Inflammatory macrophage treated with lipopolysaccharide for 4 hours (primary cell): ENCODE measurements around the gene TANK.

Experiments
- DNase-seq: peaks from one replicate; pipeline ENCODE4 v3.0.0-alpha.2; 2020

Gene TANK

DNA sequence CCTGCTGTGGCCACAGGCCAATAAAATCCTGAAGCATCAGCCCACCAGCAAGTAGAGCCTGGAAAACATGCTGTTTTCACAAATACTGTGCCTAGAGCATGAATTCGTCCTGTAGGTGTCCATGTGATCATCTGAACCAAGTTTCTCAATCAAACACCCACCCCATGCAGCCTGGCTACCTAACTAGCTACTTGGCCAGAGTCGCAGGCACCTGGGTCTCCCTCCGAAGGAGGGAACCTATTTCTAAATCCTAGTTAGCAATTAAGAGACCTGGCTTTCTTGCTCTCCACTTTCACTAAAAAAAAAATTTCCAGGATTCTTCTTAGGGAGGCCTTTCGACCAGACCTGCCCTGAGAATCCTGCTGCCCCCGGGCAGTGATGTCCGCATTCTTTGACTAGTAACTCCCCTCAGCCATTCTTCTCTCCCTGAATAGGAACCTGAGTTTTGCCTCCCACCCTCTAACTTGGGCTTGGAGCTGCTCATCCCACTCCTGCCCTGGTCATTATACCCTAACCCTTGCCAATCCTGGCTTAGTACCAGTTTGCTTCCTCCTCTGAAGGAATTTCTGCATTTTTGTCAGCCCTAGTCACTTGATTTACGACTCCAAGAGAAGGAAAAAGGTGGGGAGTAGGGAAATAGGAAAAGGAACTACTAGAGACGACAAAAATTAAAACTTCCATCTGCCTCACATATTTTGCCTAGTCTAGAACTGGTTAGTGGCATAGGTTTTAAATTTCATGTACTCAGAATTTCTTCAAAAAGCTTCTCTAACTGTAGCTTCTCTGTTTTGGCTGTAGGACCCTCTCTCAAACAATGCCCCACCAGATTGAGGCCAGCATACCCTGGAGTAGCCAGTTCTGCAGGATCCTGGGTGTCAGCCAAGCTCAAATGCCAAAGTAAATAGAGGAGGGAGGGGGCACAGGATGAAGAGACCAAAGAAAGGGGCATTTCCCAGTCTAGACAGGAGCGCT, 25.4 kb upstream of the TANK start:
- DNase-seq: no peak

DNA sequence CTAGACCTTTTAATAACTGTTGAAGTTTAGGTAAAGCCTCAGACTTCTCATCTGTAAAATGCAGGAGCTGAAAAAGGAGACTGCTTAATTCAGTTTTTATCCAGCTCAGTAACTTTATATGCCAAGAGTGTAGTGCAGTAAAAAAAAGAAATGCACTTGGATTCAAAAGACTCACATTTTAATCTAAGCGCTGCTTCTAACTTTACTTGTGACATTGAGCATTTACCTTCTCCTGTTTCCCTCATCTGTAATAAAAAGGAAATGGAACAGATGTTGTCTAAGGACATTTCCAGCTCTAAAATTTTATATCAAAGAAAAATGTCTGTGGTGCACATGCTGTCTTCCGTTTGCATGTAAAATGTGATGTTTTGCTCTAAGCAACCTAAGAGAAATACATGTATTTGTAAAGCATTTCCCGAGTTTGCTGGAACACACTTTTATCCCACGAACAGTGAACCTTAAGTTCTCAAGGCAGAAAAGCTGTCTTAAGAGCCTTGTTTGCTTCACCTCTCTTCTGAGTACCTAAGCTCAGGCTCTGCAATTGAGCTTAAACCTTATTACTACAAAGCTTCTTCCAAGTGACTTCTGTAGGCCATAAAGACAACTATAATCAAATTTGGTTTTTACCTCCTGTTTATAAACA, 24.2 kb upstream of the TANK start:
- DNase-seq: no peak

DNA sequence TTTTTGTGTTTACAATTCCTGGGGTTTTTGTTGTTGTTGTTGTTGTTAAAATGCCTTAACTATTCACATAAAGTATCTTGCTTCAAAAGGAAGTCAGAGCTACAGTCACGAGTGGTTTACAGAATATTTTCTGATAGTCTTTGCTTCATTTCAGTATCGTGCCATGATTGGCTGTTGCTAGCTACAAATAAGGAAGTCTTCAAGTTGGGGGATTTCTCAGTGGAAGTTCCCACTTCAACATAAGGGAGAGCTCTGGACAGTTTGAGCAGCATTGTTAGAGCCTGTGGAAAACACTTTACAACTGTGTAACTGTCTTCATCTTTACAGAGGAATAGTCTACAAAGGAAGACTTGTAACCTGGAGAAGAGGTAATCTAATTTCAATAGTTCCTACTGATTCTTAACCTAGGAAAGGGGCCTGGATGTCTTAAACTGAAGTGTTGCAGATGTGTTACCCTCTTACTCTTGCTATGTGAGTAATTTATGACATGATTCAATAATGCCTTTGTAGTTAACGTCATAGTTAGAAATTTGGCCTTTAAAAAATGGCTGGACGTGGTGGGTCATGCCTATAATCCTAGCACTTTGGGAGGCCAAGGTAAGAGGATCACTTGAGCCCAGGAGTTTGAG, 23.4 kb upstream of the TANK start:
- peak; percentile 98 for DNase-seq

DNA sequence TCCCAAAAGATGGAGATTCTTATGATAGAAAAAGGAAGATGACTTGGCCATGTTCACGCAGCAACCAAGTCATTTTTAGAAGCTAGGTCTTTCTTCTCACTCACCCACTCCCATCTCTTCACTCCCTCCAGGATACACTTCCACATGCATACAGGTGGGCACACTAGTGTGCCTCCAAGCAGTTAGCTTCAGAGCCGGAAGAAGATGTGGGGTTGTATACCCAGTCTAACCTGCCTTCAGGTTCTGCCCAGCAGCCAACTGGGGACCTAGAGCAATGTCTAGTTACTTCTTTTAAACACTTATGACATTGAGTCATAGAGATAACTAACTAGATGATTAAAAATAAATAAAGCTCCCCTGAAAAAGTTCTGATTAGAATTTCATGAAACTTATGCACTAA, 21.8 kb upstream of the TANK start:
- DNase-seq: no peak

DNA sequence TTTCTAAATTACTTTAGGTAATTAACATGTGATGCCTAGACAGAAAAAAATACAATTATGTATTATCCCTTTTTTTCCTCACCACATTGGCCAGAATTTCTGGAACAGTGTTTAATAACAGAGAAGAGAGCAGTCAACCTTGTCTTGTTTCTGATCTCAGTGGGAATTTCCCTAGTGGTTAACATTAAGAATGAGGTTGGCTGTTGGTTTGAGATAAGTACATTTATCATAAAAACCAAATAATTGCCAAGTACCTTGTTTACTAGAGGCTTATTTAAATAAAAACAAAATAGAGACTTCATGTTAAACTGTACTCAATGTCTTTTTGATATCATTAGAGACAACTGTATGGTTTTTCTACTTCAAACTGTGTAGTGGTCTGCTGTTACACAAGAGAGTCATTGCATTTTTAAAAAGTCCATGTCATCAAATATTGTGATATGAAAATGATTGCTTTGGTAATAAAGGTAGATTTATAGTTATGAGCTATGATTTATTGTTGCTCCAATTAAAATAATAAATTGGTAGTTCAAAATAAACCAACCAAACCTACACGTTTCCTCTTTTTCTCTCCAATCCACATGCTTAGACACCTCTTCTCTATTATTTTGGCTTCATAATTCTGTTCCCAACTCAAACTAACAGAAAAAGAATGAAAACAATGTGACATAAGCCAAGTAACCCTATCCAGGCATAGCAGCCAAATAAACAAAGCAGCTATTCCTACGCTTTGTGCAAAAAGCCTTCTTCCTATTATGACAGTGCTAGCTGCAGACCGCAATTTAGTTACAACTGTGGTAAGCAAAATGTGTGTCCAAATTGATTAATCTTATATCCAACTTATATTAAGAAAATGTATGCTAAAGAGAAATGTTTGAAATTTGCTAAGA, 20.9 kb upstream of the TANK start:
- DNase-seq: peak; percentile 57

DNA sequence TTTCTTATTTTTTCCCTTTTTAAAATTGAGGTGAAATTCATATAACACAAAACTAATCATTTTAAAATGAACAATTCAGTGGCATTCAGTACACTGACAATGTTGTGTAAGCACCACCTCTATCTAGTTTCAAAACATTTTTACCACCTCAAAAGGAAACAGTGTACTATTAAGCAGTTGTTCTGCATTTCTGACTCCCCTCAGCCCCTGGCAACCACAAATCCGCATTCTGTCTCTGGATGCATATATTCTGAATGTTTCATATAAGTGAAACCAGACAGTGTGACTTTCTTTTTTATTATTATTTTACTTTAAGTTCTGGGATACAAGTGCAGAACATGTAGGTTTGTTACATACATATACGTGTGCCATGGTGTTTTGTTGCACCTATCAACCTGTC, 19.2 kb upstream of the TANK start:
- DNase-seq: peak; percentile 47

DNA sequence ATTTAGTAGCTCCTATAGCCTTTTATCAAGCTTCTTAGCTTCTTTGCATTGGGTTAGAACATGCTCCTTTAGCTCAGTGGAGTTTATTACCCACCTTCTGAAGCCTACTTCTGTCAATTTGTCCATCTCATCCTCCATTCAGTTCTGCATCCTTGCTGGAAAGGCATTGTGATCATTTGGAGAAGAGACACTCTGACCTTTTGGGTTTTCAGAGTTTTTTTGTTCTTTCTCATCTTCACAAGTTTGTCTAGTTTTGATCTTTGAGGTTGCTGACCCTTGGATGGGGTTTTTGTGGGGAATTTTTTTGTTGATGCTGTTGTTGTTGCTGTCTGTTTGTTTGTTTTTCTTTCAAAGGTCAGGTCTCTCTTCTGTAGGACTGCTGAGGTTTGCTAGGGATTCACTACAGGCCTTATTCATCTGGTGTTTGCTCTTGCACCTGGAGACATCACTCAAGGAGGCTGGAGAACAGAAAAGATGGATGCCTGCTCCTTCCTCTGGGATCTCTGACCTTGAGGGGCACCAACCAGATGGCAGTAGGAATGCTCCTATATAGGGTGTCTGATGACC, 13.9 kb upstream of the TANK start:
- DNase-seq: no peak

DNA sequence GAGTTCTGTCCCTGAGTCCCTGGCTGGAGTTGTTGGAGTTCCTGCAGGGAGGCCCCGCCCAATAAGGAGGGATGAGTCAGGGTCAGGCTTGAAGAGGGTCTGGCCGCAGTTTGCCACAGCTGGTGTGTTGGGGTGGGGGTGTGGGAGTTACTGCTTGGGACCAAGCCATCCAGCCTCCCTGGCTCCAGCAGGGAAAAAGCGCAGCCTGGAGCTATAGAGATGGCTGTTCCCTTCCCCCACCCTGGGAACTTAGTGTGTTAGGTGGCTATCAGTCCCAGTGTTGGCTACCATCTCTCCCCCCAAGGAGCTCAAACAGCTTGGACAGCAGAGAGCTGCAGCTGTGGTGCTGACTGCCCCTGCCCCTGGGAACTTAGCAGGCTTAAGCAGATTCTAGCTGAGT, 13.2 kb upstream of the TANK start:
- DNase-seq: no peak

DNA sequence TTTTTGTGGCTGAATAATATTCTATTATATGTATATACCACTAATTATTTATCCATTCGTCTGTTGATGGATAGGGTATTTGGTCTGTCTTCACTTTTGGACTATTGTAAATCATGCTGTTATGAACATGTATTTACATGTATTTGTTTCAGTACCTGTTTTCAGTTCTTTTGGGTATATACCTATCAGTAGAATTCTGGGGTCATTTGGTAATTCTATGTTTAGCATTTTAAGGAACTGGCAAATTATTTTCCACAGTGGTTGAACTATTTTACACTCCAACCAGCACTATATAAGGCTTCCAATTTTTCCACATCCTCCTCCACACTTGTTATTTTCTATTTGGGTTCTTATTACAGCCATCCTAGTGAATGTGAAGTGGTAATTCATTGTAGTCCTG, 12.4 kb upstream of the TANK start:
- DNase-seq: no peak

DNA sequence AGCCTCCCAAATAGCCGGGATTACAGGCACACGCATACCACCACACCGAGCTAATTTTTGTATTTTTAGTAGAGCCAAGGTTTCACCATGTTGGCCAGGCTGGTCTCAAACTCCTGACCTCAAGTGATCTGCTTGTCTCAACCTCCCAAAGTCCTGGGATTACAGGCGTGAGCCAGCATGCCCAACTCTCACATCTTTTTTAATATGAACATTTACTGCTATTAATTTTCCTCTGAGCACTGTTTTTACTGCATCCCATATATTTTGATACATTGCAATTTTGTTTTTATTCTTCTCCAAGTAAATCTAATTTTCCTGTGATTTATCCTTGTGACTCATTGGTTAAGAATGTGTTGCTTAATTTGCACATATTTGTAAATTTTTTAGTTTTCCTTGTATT, 9.5 kb upstream of the TANK start:
- DNase-seq: no peak

DNA sequence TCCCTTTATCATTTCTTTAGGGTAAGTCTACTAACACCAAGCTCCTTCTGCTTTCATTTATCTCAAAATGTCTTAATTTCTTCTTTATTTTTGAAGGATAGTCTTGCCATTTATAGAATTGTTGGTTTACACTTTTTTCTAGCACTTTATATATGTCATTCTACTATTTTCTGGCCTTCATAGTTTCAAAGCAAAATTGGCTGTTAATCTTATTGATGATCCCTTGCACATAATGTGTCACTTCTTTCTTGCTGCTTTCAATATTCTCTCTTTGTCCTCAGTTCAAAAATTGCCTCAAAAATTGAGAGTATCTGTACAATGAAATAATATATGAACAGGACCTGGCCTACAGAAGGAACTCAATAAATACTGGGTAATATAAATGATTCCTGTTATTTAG, 7.9 kb upstream of the TANK start:
- DNase-seq: no peak

DNA sequence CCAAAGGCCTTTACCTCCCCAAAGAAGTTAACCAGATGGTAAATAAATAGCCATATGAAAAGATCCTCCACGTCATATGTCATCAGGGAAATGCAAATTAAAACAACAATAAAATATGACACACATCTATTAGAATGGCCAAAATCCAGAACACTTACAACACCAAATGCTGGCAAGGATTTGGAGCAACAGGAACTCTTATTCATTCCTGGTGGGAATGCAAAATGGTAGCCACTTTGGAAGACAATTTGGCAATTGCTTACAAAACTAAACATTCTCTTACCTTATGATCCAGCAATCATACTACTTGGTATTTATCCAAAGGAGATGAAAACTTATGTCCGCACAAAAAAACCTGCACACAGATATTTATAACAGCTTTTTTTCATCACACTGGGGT, 1.3 kb upstream of the TANK start:
- no peak for DNase-seq

DNA sequence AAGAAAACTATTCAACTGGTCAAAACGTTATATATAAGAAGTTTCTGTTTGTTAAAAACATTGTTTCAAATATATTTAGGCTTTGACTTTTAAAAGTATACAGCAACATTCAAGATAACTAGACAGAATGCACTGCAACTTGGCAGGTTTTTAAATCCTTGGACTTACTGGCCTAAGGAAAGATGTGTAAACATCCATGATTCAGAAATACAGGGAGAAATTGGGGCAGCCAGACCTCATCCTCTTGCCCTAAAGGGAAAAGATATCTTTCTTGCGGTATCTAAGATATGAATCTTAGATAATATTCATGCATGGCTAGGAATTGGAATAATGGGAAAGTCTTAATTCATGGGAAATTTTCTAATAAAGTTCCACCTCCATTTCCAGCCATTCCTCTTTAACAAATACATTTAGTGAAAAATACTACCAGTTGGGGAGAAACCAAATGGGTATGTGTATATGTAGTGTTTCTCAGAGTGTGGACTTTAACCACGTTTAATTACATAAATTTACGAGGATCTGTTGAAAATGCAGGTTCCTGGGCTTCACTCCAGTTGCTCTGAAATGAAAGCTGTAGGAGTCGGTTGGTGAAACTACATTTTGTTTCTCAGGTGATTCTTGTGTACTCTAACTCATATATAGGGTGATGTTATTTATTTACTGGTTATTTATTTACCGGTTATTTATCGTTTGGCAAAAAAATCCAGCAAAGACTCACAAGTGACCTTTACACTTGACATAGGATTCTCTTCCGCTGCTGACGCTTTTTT, 587 bp upstream of the TANK start:
- DNase-seq: no peak

DNA sequence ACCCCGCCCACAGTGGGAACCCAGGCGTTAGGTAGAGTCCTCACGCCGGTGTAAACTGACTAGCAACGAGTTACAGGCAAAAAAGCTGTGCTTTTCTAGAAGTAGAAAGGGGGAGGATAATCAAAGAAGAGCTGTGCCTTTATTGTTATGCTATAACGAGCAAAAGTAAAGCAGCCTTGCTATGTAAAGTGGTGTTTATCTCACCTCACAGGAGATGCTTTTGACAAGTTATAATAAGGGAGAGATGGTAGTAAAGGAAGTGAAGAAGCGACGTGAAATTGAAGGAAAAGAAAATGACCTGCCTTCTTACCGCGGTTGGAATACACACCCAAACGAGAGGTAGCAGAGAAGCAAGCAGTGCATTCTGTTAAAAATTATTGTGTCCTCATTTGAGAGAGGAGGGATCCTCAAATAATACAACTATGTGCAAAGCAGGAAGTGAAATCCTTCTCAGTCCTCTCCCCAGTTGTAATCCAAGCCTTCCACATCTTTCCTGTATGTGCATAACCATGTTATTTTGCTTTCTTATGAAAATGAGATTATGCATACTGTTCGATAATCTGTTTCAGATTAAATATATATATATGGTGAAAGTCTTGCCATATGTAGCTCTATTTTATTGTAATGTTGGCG, 962 bp downstream of the TANK start:
- peak; percentile 53 for DNase-seq

DNA sequence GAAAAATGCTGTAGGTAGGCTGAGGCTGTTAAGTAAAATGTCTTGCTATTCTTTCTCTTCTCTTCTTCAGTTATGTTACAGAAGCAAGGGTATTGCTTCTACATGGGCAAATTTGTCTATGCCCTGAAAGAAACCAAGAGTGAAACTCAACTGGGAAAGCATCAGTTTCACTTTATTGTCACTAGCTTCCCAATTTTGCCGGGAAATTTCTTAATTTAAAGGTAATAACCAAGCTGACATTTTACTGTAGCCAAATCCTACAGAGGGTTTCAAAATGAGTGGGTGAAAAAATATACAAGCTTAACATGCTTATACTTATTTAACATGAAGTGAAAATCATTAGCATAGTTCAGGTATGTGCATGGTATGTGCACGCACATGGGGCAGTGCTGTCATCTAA, 3.2 kb downstream of the TANK start:
- peak; percentile 89 for DNase-seq

DNA sequence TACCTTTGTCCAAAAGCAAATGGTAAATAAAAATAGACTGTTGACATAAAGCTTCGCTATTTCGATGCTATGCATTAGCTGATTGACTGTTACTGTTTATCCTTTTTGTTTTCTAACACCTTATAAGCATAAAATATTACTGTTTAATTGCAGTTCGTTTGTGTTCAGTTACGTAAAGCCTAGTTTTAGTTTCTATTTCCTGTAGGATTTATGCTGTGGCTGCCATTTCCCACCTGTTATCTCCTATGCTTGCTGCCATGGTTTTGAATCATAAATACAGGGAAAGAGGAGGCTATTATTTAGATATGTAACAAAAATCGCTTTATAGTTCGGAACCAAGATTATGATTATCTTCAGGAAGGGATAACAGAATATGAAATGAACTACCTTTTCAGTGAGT, 3.9 kb downstream of the TANK start:
- DNase-seq: peak; percentile 33

DNA sequence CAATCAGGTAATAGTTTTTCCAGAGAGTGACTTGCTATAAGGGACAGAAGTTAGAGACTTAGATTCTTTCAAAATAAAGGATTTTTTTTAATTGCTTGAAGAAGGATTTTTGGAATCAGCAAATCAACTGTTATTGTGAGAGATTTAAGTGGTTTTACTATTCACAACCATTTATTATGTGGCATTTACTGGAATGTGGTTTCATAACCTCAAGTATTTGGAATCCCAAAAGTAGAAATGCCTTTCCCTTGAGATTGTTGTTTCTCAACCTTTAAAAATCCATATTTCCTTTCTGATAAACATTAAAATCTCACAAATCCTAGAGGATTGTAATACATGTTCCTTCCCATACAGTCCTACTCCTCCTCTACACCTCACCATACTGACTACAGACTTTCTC, 5.0 kb downstream of the TANK start:
- DNase-seq: no peak

DNA sequence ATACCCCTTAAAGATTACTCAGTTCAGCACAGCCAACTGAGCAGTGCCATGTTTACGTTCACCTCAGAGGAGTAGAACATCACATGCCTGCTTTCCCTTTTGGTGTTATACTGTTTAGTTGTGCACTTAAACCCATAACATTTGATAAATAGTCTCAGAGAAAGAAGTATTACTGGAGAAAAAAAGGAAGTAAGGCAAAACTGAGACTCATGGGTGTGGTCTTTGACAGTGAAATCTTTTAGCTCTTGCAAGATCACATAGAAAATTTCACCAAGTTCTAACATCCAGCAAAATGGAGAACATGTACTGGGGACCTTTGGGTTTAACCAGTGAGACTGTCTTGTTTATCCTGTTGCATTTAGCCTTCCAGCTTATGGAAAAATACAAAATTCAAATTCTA, 5.6 kb downstream of the TANK start:
- peak; percentile 92 for DNase-seq

DNA sequence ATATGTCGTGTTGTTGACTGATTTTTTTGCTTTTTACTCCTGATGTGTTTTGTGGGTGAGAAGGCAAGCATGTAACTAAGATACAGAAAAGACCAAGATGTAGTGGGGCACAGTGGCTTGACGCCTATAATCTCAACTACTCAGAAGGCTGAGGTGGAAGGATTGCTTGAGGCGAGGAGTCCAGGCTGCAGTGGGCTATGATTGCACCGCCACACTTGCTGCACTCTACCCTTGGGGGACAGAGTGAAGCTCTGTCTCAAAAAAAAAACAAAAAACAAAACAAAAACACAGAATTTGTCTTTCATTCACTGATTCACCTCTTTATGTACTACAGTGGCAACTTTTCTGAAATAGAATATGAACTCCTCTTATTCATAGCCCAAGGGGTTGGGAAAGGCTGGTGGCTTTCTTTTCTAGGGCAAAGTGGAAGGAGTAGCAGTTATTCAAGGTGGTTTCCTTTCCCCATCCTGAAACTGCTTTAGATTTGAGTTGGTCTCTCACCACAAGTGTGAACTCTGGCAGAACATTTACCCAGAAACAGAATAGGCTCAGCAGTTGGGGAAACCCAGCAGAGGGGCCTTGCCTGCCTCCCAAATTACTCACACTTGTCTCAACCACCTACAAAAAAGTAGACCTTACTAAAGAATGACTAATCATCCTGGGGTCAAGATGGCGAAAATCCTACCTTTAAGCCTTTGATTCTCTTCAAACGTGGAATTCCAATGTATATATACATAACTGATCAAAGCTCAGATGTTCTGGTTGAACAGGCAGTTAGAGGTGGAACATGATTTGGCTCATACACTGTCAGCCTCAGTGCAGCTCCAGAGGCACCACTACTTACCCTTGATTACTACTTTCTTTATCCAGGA, 6.5 kb downstream of the TANK start:
- peak; percentile 71 for DNase-seq

DNA sequence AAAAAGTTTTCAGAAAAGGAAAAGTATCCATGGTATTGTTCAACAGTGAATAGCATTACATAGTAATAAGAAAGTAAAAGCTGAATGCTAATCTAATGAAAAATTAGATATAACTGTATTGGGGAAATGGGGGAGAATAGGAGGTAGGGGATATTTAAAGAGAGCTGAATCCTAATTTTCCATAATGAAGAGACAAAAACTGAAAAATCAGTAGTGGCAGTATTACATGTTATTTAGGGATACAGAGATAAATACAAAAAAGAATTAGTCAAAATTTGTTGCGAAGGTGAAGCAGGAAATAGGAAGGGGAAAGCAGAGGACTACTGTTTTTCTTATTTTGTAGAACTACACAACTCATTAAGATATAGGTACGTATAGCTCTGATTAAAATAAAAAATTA, 9.1 kb downstream of the TANK start:
- DNase-seq: no peak
